GM13976 (cell line): ENCODE measurements around the gene SLC22A5.

ENCODE experiments used
- DNase-seq: peaks from one replicate; pipeline ENCODE4 v3.0.0; 2012; ENCODE audit warnings: low spot score
- in situ Hi-C: fragments of 300-500 bp; cut with MboI; formaldehyde crosslinking; loops from one replicate; pipeline ENCODE4 v1.12.0; 2022; ENCODE audit warnings: low sequenced_read_pairs, mixed read lengths, inconsistent platforms; ENCODE audit not compliant: unreplicated experiment
- TF ChIP-seq, protein P1 (sequence below): IDR thresholded peaks from 2 replicates; pipeline ENCODE4 v1.5.1; 2012; ENCODE audit warnings: borderline replicate concordance, mild to moderate bottlenecking; ENCODE audit not compliant: insufficient read depth; ENCODE audit errors: extremely low read depth, missing control alignments, control extremely low read depth

SLC22A5 gene

GRCh38 chr5:132389585-132390286 lies 20.2 kb downstream of the SLC22A5 start:
- DNase-seq, result no peak
- TF ChIP-seq, protein P1, sequence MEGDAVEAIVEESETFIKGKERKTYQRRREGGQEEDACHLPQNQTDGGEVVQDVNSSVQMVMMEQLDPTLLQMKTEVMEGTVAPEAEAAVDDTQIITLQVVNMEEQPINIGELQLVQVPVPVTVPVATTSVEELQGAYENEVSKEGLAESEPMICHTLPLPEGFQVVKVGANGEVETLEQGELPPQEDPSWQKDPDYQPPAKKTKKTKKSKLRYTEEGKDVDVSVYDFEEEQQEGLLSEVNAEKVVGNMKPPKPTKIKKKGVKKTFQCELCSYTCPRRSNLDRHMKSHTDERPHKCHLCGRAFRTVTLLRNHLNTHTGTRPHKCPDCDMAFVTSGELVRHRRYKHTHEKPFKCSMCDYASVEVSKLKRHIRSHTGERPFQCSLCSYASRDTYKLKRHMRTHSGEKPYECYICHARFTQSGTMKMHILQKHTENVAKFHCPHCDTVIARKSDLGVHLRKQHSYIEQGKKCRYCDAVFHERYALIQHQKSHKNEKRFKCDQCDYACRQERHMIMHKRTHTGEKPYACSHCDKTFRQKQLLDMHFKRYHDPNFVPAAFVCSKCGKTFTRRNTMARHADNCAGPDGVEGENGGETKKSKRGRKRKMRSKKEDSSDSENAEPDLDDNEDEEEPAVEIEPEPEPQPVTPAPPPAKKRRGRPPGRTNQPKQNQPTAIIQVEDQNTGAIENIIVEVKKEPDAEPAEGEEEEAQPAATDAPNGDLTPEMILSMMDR, result no peak
- in situ Hi-C loops, result loop anchor here (5.0 to 10.0 kb wide), 2 partner anchors 108 to 435 kb away; no protein-coding TSS in a partner anchor

DNA sequence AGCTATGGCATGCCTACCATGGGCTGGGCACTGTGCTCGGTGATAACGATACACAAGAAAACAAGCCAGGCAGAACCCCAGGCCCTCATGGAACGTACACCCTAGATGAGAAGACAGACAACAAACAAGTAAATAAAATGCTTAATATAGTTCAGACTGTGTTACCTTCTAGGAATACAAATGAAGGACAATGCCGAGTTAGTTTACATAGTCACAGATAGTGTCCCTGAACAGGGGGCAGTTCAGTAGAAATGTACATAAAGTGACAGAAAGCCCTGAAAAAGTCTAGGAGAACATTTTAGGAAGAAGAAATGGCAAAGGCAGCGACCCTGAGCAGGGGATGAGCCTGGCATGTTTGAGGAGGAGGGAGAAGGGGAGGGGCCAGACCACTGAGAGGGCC lies 21.7 kb downstream of the SLC22A5 start:
- no peak for DNase-seq
- TF ChIP-seq, protein P1, result no peak
- in situ Hi-C loops, result loop anchor here (5.0 kb wide), 1 partner anchor 106 kb away; no protein-coding TSS in a partner anchor

GRCh38 chr5:132391870-132392269 lies 22.4 kb downstream of the SLC22A5 start:
- TF ChIP-seq, protein P1, result no peak
- no peak for DNase-seq
- in situ Hi-C loops, result loop anchor here (5.0 kb wide), 1 partner anchor 105 kb away; no protein-coding TSS in a partner anchor

- TF ChIP-seq, protein P1, result no peak
- no peak for DNase-seq
- in situ Hi-C loops, result loop anchor here (5.0 kb wide), 1 partner anchor 105 kb away; no protein-coding TSS in a partner anchor
These were observed 22.9 kb downstream of the SLC22A5 start for GRCh38 chr5:132392411-132392810.

DNA sequence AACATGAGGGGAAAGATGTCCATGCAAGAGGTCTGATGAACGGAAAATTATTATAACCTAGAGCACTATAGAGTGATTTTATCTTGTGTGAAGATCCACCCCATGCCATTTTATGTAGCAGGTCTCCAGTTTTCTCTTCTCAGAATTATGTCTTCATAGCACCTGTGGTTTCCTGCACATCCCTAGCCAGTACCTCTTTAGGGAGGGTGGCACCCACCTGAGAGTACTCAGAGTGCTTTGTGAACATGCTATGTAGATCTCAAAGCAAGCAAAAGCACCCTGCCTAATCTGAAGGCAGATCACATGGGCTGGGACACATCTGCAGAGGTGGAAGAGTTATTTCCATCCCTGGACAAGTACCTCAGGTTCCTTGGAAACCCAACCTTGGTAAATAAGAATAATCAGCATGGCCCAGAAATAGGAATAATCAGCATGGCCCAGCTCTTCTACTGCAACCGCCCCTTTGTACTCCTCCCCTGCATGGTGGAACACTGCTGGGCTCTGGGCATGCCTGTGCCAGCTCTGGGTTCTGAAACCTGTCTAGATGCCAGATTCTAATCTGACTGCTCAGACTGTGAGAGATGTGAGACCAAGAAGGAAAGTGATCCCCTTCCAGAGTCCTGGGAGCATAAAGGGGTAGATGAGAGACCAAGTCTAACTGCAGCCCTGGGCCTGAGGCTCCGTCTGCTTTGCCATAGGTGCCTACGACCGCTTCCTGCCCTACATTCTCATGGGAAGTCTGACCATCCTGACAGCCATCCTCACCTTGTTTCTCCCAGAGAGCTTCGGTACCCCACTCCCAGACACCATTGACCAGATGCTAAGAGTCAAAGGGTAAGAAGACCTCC lies 23.7 kb downstream of the SLC22A5 start:
- TF ChIP-seq, protein P1, result no peak
- no peak for DNase-seq
- in situ Hi-C loops, result loop anchor here (5.0 kb wide), 1 partner anchor 104 kb away; no protein-coding TSS in a partner anchor

DNA sequence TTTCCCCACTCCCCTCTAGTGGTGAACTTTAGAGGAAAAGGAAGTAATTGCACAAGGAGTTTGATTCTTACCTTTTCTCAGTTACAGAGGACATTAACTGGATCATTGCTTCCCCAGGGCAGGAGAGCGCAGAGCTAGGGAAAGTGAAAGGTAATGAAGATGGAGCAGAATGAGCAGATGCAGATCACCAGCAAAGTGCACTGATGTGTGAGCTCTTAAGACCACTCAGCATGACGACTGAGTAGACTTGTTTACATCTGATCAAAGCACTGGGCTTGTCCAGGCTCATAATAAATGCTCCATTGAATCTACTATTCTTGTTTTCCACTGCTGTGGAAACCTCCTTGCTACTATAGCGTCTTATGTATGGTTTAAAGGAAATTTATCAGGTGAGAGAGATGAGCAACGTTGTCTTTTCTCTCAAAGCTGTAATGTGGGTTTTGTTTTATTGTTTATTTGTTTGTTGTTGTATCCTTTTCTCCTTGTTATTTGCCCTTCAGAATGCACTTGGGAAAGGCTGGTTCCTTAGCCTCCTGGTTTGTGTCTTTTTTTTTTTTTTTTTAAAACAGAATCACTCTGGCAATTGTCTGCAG lies 25.3 kb downstream of the SLC22A5 start:
- in situ Hi-C loops, result loop anchor here (5.0 kb wide), 1 partner anchor 103 kb away; no protein-coding TSS in a partner anchor
- TF ChIP-seq, protein P1, result no peak
- DNase-seq, result no peak
